ENCODE results near the gene BCAP31. TPM values are rescaled to one million over a fixed set of nuclear protein-coding genes. Genes with fewer than 3 reads are reported as not detected.

The BCAP31 gene
- total and polyA plus RNA-seq, 7 donors, result 59.3 to 216 (median 70.9) TPM

- WGBS, 2 donors, result 88% methylated on average over 14 of the region's 14 CpGs
- H3K36me3 ChIP-seq, result peaks cover 0 to 14% (median 0%) of the 10 kb centered on the region in 4 donors
- H3K9me3 ChIP-seq, result no peaks in the 10 kb centered on the region
- intact Hi-C loops (cut with DNase I), result no loop called here
- H3K4me1 ChIP-seq, result peaks cover 0 to 50% (median 20%) of the 10 kb centered on the region in 4 donors
- H3K4me3 ChIP-seq, result peak overlapping the region in 3 of 4 donors; percentile 57 to 60 (median 59)
- H3K27me3 ChIP-seq, result no peaks in the 10 kb centered on the region
- TF ChIP-seq, protein P1, sequence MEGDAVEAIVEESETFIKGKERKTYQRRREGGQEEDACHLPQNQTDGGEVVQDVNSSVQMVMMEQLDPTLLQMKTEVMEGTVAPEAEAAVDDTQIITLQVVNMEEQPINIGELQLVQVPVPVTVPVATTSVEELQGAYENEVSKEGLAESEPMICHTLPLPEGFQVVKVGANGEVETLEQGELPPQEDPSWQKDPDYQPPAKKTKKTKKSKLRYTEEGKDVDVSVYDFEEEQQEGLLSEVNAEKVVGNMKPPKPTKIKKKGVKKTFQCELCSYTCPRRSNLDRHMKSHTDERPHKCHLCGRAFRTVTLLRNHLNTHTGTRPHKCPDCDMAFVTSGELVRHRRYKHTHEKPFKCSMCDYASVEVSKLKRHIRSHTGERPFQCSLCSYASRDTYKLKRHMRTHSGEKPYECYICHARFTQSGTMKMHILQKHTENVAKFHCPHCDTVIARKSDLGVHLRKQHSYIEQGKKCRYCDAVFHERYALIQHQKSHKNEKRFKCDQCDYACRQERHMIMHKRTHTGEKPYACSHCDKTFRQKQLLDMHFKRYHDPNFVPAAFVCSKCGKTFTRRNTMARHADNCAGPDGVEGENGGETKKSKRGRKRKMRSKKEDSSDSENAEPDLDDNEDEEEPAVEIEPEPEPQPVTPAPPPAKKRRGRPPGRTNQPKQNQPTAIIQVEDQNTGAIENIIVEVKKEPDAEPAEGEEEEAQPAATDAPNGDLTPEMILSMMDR (IDR thresholded peaks at IDR 0.05), result no peak
- TF ChIP-seq POLR2A (IDR thresholded peaks at IDR 0.05), result no peak
- TF ChIP-seq POLR2AphosphoS5 (IDR thresholded peaks at IDR 0.05), result no peak
- no peak for TF ChIP-seq EP300 (IDR thresholded peaks at IDR 0.05)
- no peak for DNase-seq
- H3K27ac ChIP-seq, result peak overlapping the region; percentile 79 to 92 (median 87)
Observed at GRCh38 chrX:153690466-153690865, 33.7 kb downstream of the BCAP31 start.

- intact Hi-C loops (cut with DNase I), result no loop called here
Observed at GRCh38 chrX:153689654-153690465, 34.3 kb downstream of the BCAP31 start.

DNA sequence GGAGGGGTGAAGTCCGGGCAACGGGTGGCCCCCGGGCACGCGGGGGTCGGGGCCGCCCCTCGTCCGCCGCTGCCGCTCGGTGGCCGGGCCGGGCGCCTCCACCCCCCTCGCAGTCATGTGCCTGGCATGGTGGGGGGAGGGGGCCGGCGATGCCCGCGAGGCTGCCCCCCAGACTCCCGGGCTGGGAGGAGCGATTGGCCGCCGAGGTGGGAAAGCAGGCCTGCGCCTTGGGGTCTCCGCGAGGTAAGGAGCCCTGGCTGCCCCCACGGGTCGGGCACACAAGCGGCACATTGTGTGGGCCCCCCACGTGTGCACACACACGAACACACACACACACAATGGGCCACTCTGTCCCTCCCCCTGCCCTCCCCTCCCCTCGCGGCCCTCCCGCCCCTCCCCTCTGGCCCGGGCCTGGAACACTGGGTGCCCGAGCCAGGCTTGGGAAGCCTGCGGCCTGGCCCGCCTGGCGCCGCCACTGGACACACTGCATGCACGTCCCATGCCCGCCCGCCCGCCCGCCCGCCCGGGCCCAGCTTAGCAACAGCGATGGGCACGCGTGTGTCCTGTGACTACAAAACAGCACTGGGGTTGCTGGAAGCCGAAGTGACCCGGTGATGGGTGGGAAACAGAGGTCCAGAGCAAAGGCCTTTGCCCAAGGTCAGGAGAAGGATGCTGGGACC is 35.1 kb downstream of the BCAP31 start:
- H3K9me3 ChIP-seq, result no peaks in the 10 kb centered on the region
- DNase-seq, result peak; percentile 85
- H3K27me3 ChIP-seq, result no peaks in the 10 kb centered on the region
- peaks cover 0 to 4% (median 0%) of the 10 kb centered on the region in 4 donors for H3K36me3 ChIP-seq
- WGBS, 2 donors, result 30 to 37% methylated on average over 53 of the region's 53 CpGs
- H3K27ac ChIP-seq, result peak overlapping the region; percentile 79 to 92 (median 87)
- H3K4me1 ChIP-seq, result peaks cover 0 to 50% (median 20%) of the 10 kb centered on the region in 4 donors
- intact Hi-C loops (cut with DNase I), result no loop called here
- H3K4me3 ChIP-seq, result peak overlapping the region; percentile 32 to 60 (median 58)
- TF ChIP-seq POLR2AphosphoS5 (IDR thresholded peaks at IDR 0.05), result no peak
- TF ChIP-seq, protein P1 (IDR thresholded peaks at IDR 0.05), result no peak
- no peak for TF ChIP-seq POLR2A (IDR thresholded peaks at IDR 0.05)
- no peak for TF ChIP-seq EP300 (IDR thresholded peaks at IDR 0.05)

More at GRCh38 chrX:153689654-153690465, 34.3 kb downstream of the BCAP31 start:
- TF ChIP-seq POLR2AphosphoS5 (IDR thresholded peaks at IDR 0.05) (no peak), EP300 (IDR thresholded peaks at IDR 0.05) (no peak)
- TF ChIP-seq, protein P1 (IDR thresholded peaks at IDR 0.05), result peak in 1 of 4 experiments; percentile 13
- H3K9me3 ChIP-seq, result no peaks in the 10 kb centered on the region
- DNase-seq, result peak; percentile 65
- peak overlapping the region; percentile 79 to 92 (median 87) for H3K27ac ChIP-seq
- H3K4me1 ChIP-seq, result peaks cover 0 to 50% (median 20%) of the 10 kb centered on the region in 4 donors
- peaks cover 0 to 11% (median 0%) of the 10 kb centered on the region in 4 donors for H3K36me3 ChIP-seq
- WGBS, 2 donors, result 91 to 92% methylated on average over 19 of the region's 19 CpGs
- no peaks in the 10 kb centered on the region for H3K27me3 ChIP-seq
- peak overlapping the region; percentile 32 to 60 (median 58) for H3K4me3 ChIP-seq

DNA sequence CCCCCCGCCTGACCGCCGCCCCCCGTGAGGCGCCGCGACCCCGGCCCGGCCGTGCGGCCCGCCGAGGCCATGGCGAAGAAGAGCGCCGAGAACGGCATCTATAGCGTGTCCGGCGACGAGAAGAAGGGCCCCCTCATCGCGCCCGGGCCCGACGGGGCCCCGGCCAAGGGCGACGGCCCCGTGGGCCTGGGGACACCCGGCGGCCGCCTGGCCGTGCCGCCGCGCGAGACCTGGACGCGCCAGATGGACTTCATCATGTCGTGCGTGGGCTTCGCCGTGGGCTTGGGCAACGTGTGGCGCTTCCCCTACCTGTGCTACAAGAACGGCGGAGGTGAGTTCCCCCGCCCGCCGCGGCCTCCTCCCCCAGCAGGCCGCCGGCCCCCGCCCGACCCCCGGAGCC is 35.7 kb downstream of the BCAP31 start:
- H3K36me3 ChIP-seq, result peaks cover 0 to 4% (median 0%) of the 10 kb centered on the region in 4 donors
- no peaks in the 10 kb centered on the region for H3K27me3 ChIP-seq
- intact Hi-C loops (cut with DNase I), result no loop called here
- H3K4me3 ChIP-seq, result peak overlapping the region; percentile 32 to 60 (median 58)
- WGBS, 2 donors, result 1% methylated on average over 57 of the region's 57 CpGs
- peak overlapping the region; percentile 79 to 92 (median 87) for H3K27ac ChIP-seq
- H3K4me1 ChIP-seq, result peaks cover 0 to 45% (median 20%) of the 10 kb centered on the region in 4 donors
- TF ChIP-seq EP300 (IDR thresholded peaks at IDR 0.05), result no peak
- TF ChIP-seq, protein P1 (IDR thresholded peaks at IDR 0.05), result no peak
- no peak for TF ChIP-seq POLR2A (IDR thresholded peaks at IDR 0.05)
- no peaks in the 10 kb centered on the region for H3K9me3 ChIP-seq
- peak; percentile 60 for DNase-seq

All from sigmoid colon (tissue), 7 donors.